HL-60/S4 treated with retinoic acid at 250 ng/mL for 4 days and 3 days (cell line): ENCODE results near the gene SMC3.
"Not testable (repeated sequence)": the region's sequence is repeated elsewhere in the genome, so short reads cannot be mapped to it uniquely, and the experiment has no call there.

ENCODE experiments used
- in situ Hi-C: fragments of 300-500 bp; cut with MboI; formaldehyde crosslinking; loops from 2 replicates; pipeline ENCODE4 v1.7.0; 2022; ENCODE audit warnings: low sequenced_read_pairs

SMC3 gene

GRCh38 chr10:110618230-110618610 lies 50.7 kb downstream of the SMC3 start:
- in situ Hi-C loops: loop anchor here (25.0 kb wide), 1 partner anchor 269 kb away; no protein-coding TSS in a partner anchor

- in situ Hi-C loops: loop anchor here (25.0 kb wide), 1 partner anchor 268 kb away; no protein-coding TSS in a partner anchor
Observed at GRCh38 chr10:110619514-110620397, 52.3 kb downstream of the SMC3 start.

- in situ Hi-C loops: loop anchor here (25.0 kb wide), 1 partner anchor 267 kb away; no protein-coding TSS in a partner anchor
Observed at GRCh38 chr10:110620398-110620719, 52.9 kb downstream of the SMC3 start.

DNA sequence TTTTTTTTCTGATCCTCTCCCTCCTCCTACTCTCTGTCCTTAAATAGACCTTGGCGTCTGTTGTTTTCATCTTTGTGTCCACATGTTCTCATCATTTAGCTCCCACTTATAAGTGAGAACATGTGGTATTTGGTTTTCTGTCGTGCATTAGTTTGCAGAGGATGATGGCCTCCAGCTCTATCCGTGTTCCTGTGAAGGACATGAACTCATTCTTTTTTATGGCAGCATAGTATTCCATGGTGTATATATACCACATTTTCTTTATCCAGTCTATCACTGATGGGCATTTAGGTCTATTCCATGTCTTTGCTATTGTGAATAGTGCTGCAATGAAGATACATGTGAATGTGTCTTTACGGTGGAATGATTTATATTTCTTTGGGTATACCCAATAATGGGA lies 55.8 kb downstream of the SMC3 start:
- in situ Hi-C loops: loop anchor here (25.0 kb wide), 1 partner anchor 264 kb away; no protein-coding TSS in a partner anchor

- in situ Hi-C loops: no loop called here
Observed at GRCh38 chr10:110625356-110625894, 57.9 kb downstream of the SMC3 start.

- in situ Hi-C loops: no loop called here
Observed at GRCh38 chr10:110625951-110626855, 58.7 kb downstream of the SMC3 start.

DNA sequence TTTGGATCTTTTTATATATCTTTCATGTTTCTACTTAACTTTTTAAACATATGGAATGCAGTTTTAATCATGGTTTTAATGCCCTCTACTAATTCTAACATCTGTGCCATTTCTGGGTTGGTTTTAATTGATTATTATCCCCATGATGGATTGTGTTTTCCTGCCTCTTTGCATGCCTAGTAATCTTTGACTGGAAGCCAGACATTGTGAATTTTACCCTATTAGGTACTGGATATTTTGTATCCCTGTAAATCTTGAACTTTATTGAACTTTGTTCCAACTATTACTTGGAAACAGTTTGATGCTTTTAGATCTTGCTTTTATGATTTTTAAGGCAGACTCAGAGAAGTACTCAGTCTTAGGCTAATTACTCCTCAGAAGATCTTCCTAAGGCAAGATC lies 60.7 kb downstream of the SMC3 start:
- in situ Hi-C loops: no loop called here

DNA sequence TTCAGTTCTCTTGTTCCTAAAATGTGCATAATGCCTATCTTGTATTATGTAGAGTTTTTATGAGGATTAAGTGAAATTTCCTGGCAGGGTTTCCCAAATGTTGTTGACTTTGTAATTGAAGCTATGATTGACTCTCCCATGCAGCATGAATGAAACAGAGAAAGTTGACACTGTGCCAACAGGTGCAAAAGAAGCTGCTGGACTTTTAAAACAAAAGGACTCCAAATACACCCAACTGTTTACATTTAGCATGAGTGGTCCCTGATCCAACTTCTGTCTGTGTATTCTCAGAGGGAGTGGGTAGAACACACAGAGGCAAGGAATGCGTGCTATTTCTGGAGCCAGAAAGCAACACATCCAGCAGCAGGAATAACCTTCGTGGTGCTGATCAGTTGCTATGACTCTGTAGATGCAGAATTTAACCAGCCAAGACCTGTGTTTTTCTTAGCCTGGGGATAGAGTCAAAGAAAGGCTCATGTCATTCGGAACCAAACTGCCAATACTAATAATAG lies 62.2 kb downstream of the SMC3 start:
- in situ Hi-C loops: no loop called here

- in situ Hi-C loops: no loop called here
Observed at GRCh38 chr10:110631934-110632333, 64.4 kb downstream of the SMC3 start.

GRCh38 chr10:110632591-110633215 lies 65.2 kb downstream of the SMC3 start:
- in situ Hi-C loops: no loop called here

- in situ Hi-C loops: no loop called here
Observed at GRCh38 chr10:110634527-110635209, 67.2 kb downstream of the SMC3 start.

GRCh38 chr10:110636572-110636931 lies 69.1 kb downstream of the SMC3 start:
- in situ Hi-C loops: no loop called here

GRCh38 chr10:110636932-110637557 lies 69.5 kb downstream of the SMC3 start:
- in situ Hi-C loops: no loop called here

- in situ Hi-C loops: no loop called here
Observed at GRCh38 chr10:110637558-110638053, 70.1 kb downstream of the SMC3 start.

- in situ Hi-C loops: no loop called here
Observed at GRCh38 chr10:110638319-110638718, 70.8 kb downstream of the SMC3 start.

GRCh38 chr10:110639046-110639445 lies 71.6 kb downstream of the SMC3 start:
- in situ Hi-C loops: not testable (repeated sequence)

GRCh38 chr10:110639858-110640257 lies 72.4 kb downstream of the SMC3 start:
- in situ Hi-C loops: not testable (repeated sequence)

DNA sequence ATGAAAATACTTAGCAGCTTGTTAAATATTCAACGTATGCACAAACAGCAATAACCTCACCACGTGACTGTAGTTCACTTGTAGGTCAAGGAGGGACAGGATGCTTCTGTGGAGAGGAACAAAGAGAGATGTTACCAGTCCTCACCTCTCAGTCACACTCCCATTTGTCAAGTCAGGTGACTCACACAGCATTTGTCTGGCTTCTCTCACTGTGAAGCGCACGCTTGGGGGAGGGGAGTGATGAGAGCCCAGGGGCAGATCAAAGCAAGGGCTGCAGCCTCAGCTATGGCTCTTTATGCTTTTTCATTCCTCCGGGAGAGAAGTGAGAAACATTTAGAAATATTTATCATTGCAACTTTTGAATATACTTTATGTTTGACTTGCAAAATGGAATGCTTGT lies 73.8 kb downstream of the SMC3 start:
- in situ Hi-C loops: no loop called here

GRCh38 chr10:110642204-110643034 lies 74.9 kb downstream of the SMC3 start:
- in situ Hi-C loops: no loop called here
